Measurements from ENCODE around the gene CTNNA1. TPM values are rescaled to one million over a fixed set of nuclear protein-coding genes. Genes with fewer than 3 reads are reported as not detected.

Gene CTNNA1
- total and polyA plus RNA-seq, 4 donors, result 115 to 480 (median 302) TPM

GRCh38 chr5:138778234-138778633 lies 25.0 kb downstream of the CTNNA1 start:
- Histone ChIP-seq H3K27me3 (ENCODE audit: control insufficient read depth in 3 of 3, insufficient read depth in 3 of 3, low read length in 2 of 3) (no peaks in the 10 kb centered on the region), H3K9me3 (ENCODE audit: control insufficient read depth in 4 of 4, insufficient read depth in 3 of 4, low read length in 3 of 4) (peaks cover 0 to 1% (median 0%) of the 10 kb centered on the region in 4 donors), H3K27ac (ENCODE audit: low read depth in 1 of 2, low read length in 1 of 2) (no peak overlapping the region), H3K4me3 (no peak overlapping the region), H3K4me1 (ENCODE audit: control insufficient read depth in 5 of 5, insufficient read depth in 5 of 5, low read length in 5 of 5) (peaks cover 0 to 11% (median 4%) of the 10 kb centered on the region in 5 donors), H3K9ac (ENCODE audit: insufficient read depth in 1 of 2, low read length in 2 of 2) (no peak overlapping the region), H3K36me3 (ENCODE audit: control insufficient read depth in 4 of 4, insufficient read depth in 4 of 4, low read length in 4 of 4) (peaks cover 6 to 23% (median 11%) of the 10 kb centered on the region in 4 donors)
- TF ChIP-seq CTCF (IDR thresholded peaks at IDR 0.05; ENCODE audit: control extremely low read depth, extremely low read depth), result no peak
- 88 to 98% methylated on average over 11 of the region's 11 CpGs for WGBS, 2 donors
- no peak for DNase-seq
- no peak for ATAC-seq (ENCODE audit: insufficient read depth, low FRiP score)

- Histone ChIP-seq H3K27me3 (ENCODE audit: control insufficient read depth in 3 of 3, insufficient read depth in 3 of 3, low read length in 2 of 3) (no peaks in the 10 kb centered on the region), H3K9ac (ENCODE audit: insufficient read depth in 1 of 2, low read length in 2 of 2) (no peak overlapping the region), H3K4me3 (no peak overlapping the region), H3K27ac (ENCODE audit: low read depth in 1 of 2, low read length in 1 of 2) (no peak overlapping the region), H3K9me3 (ENCODE audit: control insufficient read depth in 4 of 4, insufficient read depth in 3 of 4, low read length in 3 of 4) (no peaks in the 10 kb centered on the region), H3K36me3 (ENCODE audit: control insufficient read depth in 4 of 4, insufficient read depth in 4 of 4, low read length in 4 of 4) (peaks cover 5 to 25% (median 16%) of the 10 kb centered on the region in 4 donors), H3K4me1 (ENCODE audit: control insufficient read depth in 5 of 5, insufficient read depth in 5 of 5, low read length in 5 of 5) (peaks cover 0 to 20% (median 0%) of the 10 kb centered on the region in 5 donors)
- 91 to 96% methylated on average over 7 of the region's 7 CpGs for whole genome bisulfite sequencing, 2 donors
- DNase-seq (no peak), ATAC-seq (ENCODE audit: insufficient read depth, low FRiP score) (no peak)
- TF ChIP-seq CTCF (IDR thresholded peaks at IDR 0.05; ENCODE audit: control extremely low read depth, extremely low read depth), result no peak
Observed at GRCh38 chr5:138783976-138784375, 30.8 kb downstream of the CTNNA1 start.

GRCh38 chr5:138784590-138784989 lies 31.4 kb downstream of the CTNNA1 start:
- peaks cover 0 to 22% (median 0%) of the 10 kb centered on the region in 5 donors for H3K4me1 ChIP-seq (ENCODE audit: control insufficient read depth in 5 of 5, insufficient read depth in 5 of 5, low read length in 5 of 5)

More at GRCh38 chr5:138784590-138784989, 31.4 kb downstream of the CTNNA1 start:
- Histone ChIP-seq H3K36me3 (ENCODE audit: control insufficient read depth in 4 of 4, insufficient read depth in 4 of 4, low read length in 4 of 4) (peaks cover 5 to 22% (median 16%) of the 10 kb centered on the region in 4 donors), H3K27ac (ENCODE audit: low read depth in 1 of 2, low read length in 1 of 2) (no peak overlapping the region), H3K9ac (ENCODE audit: insufficient read depth in 1 of 2, low read length in 2 of 2) (no peak overlapping the region), H3K9me3 (ENCODE audit: control insufficient read depth in 4 of 4, insufficient read depth in 3 of 4, low read length in 3 of 4) (no peaks in the 10 kb centered on the region), H3K4me3 (no peak overlapping the region), H3K27me3 (ENCODE audit: control insufficient read depth in 3 of 3, insufficient read depth in 3 of 3, low read length in 2 of 3) (no peaks in the 10 kb centered on the region)
- TF ChIP-seq CTCF (IDR thresholded peaks at IDR 0.05; ENCODE audit: control extremely low read depth, extremely low read depth), result no peak
- 95 to 97% methylated on average over 1 of the region's 1 CpG for WGBS, 2 donors
- DNase-seq, result no peak
- no peak for ATAC-seq (ENCODE audit: insufficient read depth, low FRiP score)

Data from lung (tissue), 12 donors.